ENCODE results near the gene CHD1. TPM values are rescaled to one million over a fixed set of nuclear protein-coding genes. Genes with fewer than 3 reads are reported as not detected.

CHD1 gene
- total RNA-seq, 4 donors from 2014 or later = 27.3 to 48.5 (median 41.4) TPM

DNA sequence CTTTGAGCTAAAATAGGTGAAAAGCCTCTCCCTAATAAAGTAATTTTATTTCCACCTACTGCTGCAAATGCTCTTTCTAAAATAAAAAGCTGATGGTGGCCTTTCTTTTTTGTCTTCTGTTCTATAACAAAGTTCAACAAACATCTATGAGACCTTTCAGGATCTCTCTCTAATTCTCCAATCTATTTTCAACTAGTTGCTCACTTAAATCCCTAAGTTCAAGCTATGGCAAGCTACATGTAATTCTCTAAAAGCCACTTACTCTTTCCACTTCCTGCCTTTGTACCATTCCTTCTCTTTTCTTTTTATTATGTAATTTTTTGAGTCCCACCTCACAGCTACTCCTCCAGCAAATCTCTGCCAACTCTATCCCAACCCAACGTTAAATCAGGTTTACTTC is 20.9 kb downstream of the CHD1 start:
- Histone ChIP-seq H3K36me3 (peaks cover 0 to 22% (median 0%) of the 10 kb centered on the region in 3 donors), H3K4me1 (peaks cover 0 to 31% (median 0%) of the 10 kb centered on the region in 3 donors), H3K4me3 (no peak overlapping the region), H3K27me3 (no peaks in the 10 kb centered on the region), H3K9me3 (no peaks in the 10 kb centered on the region), H3K27ac (no peak overlapping the region)
- 48 to 78% methylated on average over 1 of the region's 1 CpG for WGBS, 2 donors
- TF ChIP-seq POLR2A (IDR thresholded peaks at IDR 0.05) = no peak
- TF ChIP-seq, protein P1, sequence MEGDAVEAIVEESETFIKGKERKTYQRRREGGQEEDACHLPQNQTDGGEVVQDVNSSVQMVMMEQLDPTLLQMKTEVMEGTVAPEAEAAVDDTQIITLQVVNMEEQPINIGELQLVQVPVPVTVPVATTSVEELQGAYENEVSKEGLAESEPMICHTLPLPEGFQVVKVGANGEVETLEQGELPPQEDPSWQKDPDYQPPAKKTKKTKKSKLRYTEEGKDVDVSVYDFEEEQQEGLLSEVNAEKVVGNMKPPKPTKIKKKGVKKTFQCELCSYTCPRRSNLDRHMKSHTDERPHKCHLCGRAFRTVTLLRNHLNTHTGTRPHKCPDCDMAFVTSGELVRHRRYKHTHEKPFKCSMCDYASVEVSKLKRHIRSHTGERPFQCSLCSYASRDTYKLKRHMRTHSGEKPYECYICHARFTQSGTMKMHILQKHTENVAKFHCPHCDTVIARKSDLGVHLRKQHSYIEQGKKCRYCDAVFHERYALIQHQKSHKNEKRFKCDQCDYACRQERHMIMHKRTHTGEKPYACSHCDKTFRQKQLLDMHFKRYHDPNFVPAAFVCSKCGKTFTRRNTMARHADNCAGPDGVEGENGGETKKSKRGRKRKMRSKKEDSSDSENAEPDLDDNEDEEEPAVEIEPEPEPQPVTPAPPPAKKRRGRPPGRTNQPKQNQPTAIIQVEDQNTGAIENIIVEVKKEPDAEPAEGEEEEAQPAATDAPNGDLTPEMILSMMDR (IDR thresholded peaks at IDR 0.05) = no peak
- no peak for DNase-seq
- intact Hi-C loops (cut with DNase I) = loop anchor here (5.0 kb wide), 2 partner anchors 124 to 154 kb away; no protein-coding TSS in a partner anchor

GRCh38 chr5:98906756-98907355 is 22.0 kb downstream of the CHD1 start:
- WGBS, 2 donors = 33 to 69% methylated on average over 3 of the region's 3 CpGs
- TF ChIP-seq, protein P1 (IDR thresholded peaks at IDR 0.05) = no peak
- no peak for TF ChIP-seq POLR2A (IDR thresholded peaks at IDR 0.05)
- no peaks in the 10 kb centered on the region for H3K27me3 ChIP-seq
- no peak for DNase-seq
- intact Hi-C loops (cut with DNase I) = loop anchor here (5.0 kb wide), 2 partner anchors 125 to 155 kb away; no protein-coding TSS in a partner anchor
- no peak overlapping the region for H3K4me3 ChIP-seq
- H3K4me1 ChIP-seq = peaks cover 0 to 30% (median 0%) of the 10 kb centered on the region in 3 donors
- no peaks in the 10 kb centered on the region for H3K9me3 ChIP-seq
- H3K36me3 ChIP-seq = peaks cover 0 to 29% (median 0%) of the 10 kb centered on the region in 3 donors
- H3K27ac ChIP-seq = no peak overlapping the region

DNA sequence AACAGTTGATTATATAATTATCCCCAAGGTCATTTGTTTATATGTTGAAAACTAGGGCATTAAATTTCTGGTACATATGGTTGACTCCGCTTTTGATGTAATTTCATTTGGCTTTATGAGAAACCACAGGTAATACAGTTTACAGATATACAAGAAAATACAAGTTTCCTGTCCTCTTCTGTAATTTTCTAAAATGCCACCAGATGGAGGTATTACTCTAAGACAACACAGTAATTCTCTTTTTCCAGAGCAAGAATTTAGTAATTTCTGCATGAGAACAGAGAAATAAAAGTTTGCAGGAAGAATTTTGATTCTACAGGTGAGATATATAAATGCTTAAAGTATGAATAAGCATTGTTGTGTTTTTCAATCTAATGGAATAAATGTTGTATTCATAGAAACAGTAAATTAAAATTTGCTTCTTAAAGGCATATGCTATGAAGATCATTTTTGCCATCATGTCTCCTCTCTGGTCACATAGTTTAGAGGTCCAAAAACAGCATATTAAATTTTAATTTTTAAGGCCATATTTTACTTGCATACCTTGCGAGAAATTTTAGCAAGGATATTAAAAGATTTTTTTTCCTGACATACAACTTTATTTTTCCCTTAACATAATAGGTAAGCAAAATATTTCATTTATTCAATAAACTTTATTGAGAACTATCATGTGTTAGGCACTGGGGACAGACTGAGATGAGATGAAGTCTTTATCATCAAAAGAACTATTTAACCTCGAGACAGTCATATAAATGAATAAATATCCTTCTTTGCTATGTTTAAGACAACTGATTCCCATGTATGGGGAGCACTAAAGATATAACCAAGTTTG is 22.7 kb downstream of the CHD1 start:
- no peak for DNase-seq
- Histone ChIP-seq H3K27ac (no peak overlapping the region), H3K27me3 (no peaks in the 10 kb centered on the region), H3K36me3 (peaks cover 0 to 37% (median under 1%) of the 10 kb centered on the region in 3 donors), H3K9me3 (no peaks in the 10 kb centered on the region), H3K4me3 (no peak overlapping the region), H3K4me1 (peaks cover 0 to 23% (median 0%) of the 10 kb centered on the region in 3 donors)
- intact Hi-C loops (cut with DNase I) = loop anchor here (5.0 kb wide), 2 partner anchors 126 to 156 kb away; no protein-coding TSS in a partner anchor
- 52 to 62% methylated on average over 3 of the region's 3 CpGs for WGBS, 2 donors
- TF ChIP-seq, protein P1 (IDR thresholded peaks at IDR 0.05) = peak; percentile 60 to 87 (median 76)
- no peak for TF ChIP-seq POLR2A (IDR thresholded peaks at IDR 0.05)

GRCh38 chr5:98904780-98905179 is 24.0 kb downstream of the CHD1 start:
- Histone ChIP-seq H3K4me3 (no peak overlapping the region), H3K9me3 (no peaks in the 10 kb centered on the region), H3K27me3 (no peaks in the 10 kb centered on the region), H3K27ac (no peak overlapping the region), H3K36me3 (peaks cover 0 to 49% (median 8%) of the 10 kb centered on the region in 3 donors), H3K4me1 (peaks cover 0 to 14% (median 0%) of the 10 kb centered on the region in 3 donors)
- intact Hi-C loops (cut with DNase I) = loop anchor here (5.0 kb wide), 2 partner anchors 128 to 158 kb away; no protein-coding TSS in a partner anchor
- DNase-seq = no peak
- TF ChIP-seq, protein P1 (IDR thresholded peaks at IDR 0.05) = no peak
- TF ChIP-seq POLR2A (IDR thresholded peaks at IDR 0.05) = no peak
- 62 to 64% methylated on average over 6 of the region's 6 CpGs for WGBS, 2 donors

- H3K36me3 ChIP-seq = peaks cover 0 to 70% (median 17%) of the 10 kb centered on the region in 3 donors
Observed at GRCh38 chr5:98902733-98903132, 26.1 kb downstream of the CHD1 start.

More at GRCh38 chr5:98902733-98903132, 26.1 kb downstream of the CHD1 start:
- no peak for TF ChIP-seq POLR2A (IDR thresholded peaks at IDR 0.05)
- TF ChIP-seq, protein P1 (IDR thresholded peaks at IDR 0.05) = no peak
- 81 to 97% methylated on average over 1 of the region's 1 CpG for WGBS, 2 donors
- no peak for DNase-seq
- Histone ChIP-seq H3K27ac (no peak overlapping the region), H3K4me1 (peaks cover 0 to 14% (median 0%) of the 10 kb centered on the region in 3 donors), H3K9me3 (no peaks in the 10 kb centered on the region), H3K4me3 (no peak overlapping the region), H3K27me3 (no peaks in the 10 kb centered on the region)
- intact Hi-C loops (cut with DNase I) = no loop called here
